Peyer's patch (tissue), 4 donors: ENCODE measurements around the gene NFIB.

Experiments
- CTCF ChIP-seq, 6 experiments: fragments of 450-650 bp in 4 of 6; fragments of 200-600 bp in 2 of 6; sonication (generic) in 1 of 6; IDR thresholded peaks; one replicate each; pipeline ENCODE4 v1.5.1; 2017 to 2019; ENCODE audit warnings: antibody characterized with exemption in 6 of 6, mild to moderate bottlenecking in 3 of 6, moderate library complexity in 1 of 6
- POLR2A ChIP-seq, 2 donors: fragments of 450-650 bp; IDR thresholded peaks; one replicate each; pipeline ENCODE4 v1.5.1; 2017; ENCODE audit warnings: antibody characterized with exemption in 2 of 2, mild to moderate bottlenecking in 2 of 2, moderate library complexity in 2 of 2

GRCh38 chr9:14350349-14350728 lies 36.4 kb upstream of the NFIB start:
- TF ChIP-seq CTCF (IDR thresholded peaks at IDR 0.05) (no peak), POLR2A (IDR thresholded peaks at IDR 0.05) (no peak)
